NAMALWA (cell line): Measurements from ENCODE around the gene DLG3.

ENCODE experiments used
- DNase-seq: peaks from one replicate; pipeline ENCODE4 v3.0.0-alpha.2; 2015; ENCODE audit warnings: low spot score

The DLG3 gene

DNA sequence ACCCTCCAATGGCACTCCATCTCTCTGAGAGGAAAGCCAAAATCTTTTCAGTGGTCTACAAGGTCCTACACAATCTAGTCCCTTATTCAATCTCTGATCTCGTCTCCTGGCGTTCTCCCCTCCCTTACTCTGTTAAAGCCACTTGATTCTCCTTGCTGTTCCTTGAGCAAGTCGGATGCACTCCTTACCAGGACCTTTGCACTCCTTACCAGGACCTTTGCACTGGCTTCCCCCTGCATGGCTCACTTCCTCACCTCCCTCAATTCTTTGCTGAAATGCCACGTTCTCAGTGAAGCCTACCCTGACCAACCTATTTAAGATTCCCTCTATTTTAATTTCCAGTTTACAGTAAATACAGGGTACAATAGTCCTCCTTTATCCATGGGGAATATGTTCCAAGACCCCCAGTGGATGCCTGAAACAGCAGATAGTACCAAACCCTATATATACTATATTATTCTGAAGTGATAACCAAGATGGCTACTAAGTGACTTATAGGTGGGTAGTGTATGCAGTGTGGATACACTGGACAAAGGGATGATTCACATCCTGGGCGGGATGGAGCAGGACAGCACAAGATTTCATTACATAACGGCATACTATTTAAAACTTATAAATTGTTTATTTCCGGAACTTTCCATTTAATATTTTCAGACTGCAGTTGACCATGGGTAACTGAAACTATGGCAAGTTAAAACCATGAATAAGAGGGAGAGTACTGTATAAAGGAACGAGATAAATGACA is 6.5 kb upstream of the DLG3 start:
- DNase-seq: no peak

GRCh38 chrX:70439016-70439415 is 5.6 kb upstream of the DLG3 start:
- DNase-seq: no peak

DNA sequence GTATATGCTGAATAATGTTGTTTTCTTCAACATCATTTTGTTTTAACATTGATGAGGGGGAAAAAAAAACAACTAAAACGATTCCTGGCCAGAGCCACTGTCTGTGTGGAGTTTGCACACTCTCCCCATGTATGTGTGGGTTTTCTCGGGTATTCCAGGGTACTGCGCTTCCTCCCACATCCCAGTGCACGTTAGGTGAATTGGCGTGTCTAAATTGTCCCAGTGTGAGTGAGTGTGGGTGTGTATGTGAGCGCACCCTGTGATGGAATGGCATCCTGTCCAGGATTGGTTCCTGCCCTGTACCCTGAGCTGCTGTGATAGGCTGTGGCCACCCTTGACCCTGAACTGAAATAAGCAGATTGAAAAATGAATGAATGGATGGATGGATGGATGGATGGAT is 2.4 kb upstream of the DLG3 start:
- no peak for DNase-seq

GRCh38 chrX:70444946-70445656 is 466 bp downstream of the DLG3 start:
- DNase-seq: no peak

GRCh38 chrX:70445951-70446350 is 1.3 kb downstream of the DLG3 start:
- no peak for DNase-seq

- DNase-seq: no peak
Observed at GRCh38 chrX:70446380-70447350, 2.0 kb downstream of the DLG3 start.

- DNase-seq: no peak
Observed at GRCh38 chrX:70449457-70449966, 4.9 kb downstream of the DLG3 start.

DNA sequence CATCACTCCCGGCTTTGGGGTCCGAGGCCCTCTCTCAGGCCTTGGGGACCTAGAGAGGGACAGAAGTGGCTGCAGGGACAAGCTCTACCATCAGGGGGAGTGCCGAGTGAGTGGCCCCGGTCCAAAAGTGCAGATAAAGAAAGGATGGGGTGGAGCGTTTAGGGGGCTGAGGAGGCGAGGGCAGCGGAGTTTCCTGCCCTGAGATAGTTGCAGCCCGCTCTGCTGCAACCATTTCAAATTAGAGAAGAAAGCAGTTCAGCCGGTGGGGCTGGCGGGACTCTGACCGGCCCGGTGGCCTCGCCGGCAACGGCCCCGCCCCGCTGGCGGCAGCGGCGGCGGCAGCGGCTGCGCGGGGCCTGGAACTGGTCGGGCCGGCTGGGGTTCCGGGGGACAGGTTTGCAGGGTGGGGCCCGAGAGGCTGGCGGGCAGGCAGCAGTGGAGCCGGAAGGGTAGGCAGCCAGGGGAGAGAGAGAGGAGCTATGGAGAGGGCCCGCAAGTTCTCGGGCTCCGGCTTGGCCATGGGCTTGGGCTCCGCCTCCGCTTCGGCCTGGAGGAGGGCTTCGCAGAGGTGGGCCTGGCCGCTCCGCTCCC is 7.6 kb downstream of the DLG3 start:
- peak; percentile 54 for DNase-seq

DNA sequence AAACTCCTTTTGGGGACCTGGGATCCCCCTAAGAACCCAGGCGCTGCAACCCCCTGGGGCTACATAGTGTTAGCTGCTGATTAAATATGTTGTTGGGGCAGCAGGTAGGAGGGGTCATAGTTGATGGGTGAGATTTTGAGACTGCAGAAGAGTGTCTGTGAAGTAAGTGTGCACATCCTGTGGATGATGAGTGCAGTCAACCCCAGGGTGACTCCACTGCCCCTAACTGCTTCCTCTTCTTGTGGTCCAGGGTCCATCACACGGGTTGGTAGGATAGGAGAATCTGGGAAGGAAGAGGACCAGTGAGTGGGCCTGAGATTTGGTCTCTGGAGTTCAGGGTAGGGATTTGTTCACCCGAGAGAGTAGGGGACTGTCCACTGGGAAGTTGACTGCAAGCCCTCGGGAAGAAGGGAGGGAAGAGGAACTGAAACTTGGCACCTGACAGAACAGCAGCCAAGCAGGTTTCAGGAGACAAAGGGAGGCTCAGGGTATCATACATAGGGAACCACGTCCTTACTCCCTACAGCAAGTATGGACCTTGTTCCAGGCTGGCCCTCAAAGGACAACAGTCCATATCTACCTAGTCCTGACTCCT is 8.5 kb downstream of the DLG3 start:
- DNase-seq: no peak

DNA sequence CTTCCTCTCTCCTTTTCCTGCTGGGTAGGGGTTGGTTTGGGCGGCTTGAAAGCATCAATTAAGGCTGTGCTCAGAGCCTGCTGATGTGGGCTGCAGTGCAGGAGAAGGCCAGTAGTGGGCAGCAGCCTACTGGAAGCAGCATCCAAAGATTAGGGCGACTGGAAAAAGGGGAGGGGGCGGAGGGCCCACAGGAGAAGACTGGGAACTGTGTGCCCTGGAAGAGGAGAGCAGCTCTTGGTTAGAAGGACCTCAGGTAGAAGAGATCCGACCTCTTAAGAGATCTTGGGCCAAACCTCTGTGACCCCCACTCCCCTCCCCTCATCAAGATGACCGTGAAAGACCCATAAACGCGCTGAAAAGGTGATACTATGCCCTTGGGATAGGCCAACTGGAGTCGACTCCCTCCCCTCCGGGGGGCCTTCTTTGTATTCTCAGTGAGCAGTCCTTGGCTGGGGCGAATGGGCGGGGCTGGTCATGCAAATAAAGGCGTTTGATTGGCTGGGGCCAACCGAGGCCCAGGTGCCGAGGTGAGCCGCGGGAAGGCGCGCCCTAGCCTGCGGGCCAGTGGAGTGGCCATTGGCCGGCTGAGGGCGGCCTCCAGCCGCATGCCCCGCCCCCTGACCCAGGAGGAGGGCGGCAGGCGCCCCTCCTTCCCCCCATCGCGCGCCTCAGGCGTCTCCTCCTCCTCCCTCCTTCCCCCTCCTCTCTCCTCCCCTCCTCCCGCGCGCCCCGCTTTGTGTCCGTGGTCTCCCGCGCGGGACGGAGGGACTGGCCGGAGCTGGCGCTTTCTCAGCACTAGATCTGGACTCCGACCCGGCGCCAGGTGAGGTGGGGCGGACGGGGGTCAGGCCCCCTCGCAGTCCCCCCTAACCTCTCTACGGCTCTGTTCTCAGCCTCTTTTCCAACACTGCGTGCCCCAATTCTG is 10.1 kb downstream of the DLG3 start:
- DNase-seq: peak; percentile 86

- peak; percentile 3 for DNase-seq
Observed at GRCh38 chrX:70455366-70456202, 10.9 kb downstream of the DLG3 start.

DNA sequence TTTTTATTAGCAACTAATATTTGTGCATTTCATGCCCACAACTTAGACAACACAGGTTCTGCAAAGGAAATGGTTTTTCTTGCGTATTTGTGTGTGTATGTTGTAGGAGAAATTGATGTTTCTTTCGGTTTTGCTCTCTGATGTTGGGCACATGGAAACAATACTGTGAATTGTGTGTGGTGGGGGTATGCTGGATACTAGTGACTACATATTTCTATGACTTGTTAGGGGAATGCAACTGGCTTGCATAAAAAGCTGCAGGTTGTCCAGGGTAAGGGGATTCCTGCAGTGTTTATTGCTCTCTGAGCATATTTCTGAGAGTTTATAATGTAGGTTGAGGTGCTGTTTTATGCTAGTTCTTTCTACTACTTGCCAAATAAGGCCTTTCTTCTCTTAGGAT is 11.6 kb downstream of the DLG3 start:
- no peak for DNase-seq

GRCh38 chrX:70461026-70461425 is 16.4 kb downstream of the DLG3 start:
- DNase-seq: no peak

GRCh38 chrX:70464051-70464450 is 19.4 kb downstream of the DLG3 start:
- DNase-seq: no peak

- DNase-seq: no peak
Observed at GRCh38 chrX:70466968-70467367, 22.3 kb downstream of the DLG3 start.

- DNase-seq: no peak
Observed at GRCh38 chrX:70468709-70469108, 24.1 kb downstream of the DLG3 start.

- peak; percentile 21 for DNase-seq
Observed at GRCh38 chrX:70470850-70471289, 26.2 kb downstream of the DLG3 start.

DNA sequence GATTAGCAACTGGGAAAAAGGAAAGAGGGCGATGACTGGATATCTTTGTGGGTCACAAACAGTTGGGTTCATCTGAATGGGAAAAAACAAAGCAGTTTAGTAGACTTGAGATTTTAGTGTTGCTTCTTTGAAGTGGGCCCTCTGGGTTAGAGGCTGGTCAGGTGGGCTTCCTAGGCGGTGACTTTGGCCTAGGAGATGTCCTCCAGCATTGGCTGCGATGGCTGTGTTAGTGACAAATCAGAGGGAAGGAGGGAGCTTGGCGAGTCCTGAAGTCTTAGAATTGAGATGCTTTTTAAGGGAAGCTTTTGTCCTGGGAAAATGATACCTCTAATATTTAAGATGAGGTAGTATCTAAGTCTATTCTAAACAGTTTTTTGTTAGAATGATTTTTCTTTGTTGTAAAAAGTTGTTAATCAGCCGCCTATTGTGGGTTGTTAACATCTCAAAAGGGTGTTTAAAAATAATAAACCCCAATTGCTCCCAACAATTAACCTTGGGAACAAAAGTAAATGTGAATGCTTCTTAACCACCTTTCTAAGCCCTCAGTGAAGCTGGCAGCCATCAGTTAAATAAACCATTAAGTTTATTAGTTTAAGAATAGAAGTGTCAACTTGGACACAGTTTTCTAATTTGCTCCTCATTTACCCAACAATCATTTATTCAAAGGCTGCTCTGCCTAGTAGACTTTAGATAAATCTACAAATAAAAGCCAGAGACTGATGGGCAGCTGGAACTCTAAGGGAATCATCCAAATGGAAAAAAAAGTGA is 31.7 kb downstream of the DLG3 start:
- no peak for DNase-seq
